22Rv1 (cell line): ENCODE results near the gene LSM2.

Experiments
- ZFX ChIP-seq: fragments of 450-650 bp; IDR thresholded peaks from 2 replicates; pipeline ENCODE4 v1.6.1; 2017; ENCODE audit warnings: antibody characterized with exemption, borderline replicate concordance
- TF ChIP-seq, protein P1 (sequence below): fragments of 450-650 bp; IDR thresholded peaks from 2 replicates; pipeline ENCODE4 v1.5.1; 2017; ENCODE audit warnings: mild to moderate bottlenecking

- TF ChIP-seq, protein P1, sequence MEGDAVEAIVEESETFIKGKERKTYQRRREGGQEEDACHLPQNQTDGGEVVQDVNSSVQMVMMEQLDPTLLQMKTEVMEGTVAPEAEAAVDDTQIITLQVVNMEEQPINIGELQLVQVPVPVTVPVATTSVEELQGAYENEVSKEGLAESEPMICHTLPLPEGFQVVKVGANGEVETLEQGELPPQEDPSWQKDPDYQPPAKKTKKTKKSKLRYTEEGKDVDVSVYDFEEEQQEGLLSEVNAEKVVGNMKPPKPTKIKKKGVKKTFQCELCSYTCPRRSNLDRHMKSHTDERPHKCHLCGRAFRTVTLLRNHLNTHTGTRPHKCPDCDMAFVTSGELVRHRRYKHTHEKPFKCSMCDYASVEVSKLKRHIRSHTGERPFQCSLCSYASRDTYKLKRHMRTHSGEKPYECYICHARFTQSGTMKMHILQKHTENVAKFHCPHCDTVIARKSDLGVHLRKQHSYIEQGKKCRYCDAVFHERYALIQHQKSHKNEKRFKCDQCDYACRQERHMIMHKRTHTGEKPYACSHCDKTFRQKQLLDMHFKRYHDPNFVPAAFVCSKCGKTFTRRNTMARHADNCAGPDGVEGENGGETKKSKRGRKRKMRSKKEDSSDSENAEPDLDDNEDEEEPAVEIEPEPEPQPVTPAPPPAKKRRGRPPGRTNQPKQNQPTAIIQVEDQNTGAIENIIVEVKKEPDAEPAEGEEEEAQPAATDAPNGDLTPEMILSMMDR, result no peak
- no peak for TF ChIP-seq ZFX
Measured at GRCh38 chr6:31752739-31753319, 53.9 kb downstream of the LSM2 start.
